Lung (tissue), 12 donors: ENCODE measurements around the gene NOXA1. TPM values are rescaled to one million over a fixed set of nuclear protein-coding genes. Genes with fewer than 3 reads are reported as not detected.
"Not testable (repeated sequence)": the region's sequence is repeated elsewhere in the genome, so short reads cannot be mapped to it uniquely, and the experiment has no call there.

Experiments used
- ATAC-seq: fragments of 200-7000 bp; cut with Tn5 transposase; one replicate; pipeline ENCODE4 v1.9.1; 2020; ENCODE audit warnings: moderate number of reproducible peaks; ENCODE audit not compliant: insufficient read depth, low FRiP score
- DNase-seq, 3 donors: peaks; one replicate each; pipeline ENCODE4 v3.0.0-alpha.2; 2013 to 2017
- H3K27ac ChIP-seq, 2 donors: one replicate each; pipeline ENCODE4 v1.5.1; 2013; ENCODE audit warnings: mild to moderate bottlenecking in 2 of 2, moderate library complexity in 2 of 2, control low read depth in 1 of 2, inconsistent platforms in 1 of 2, low read depth in 1 of 2, low read length in 1 of 2
- H3K27me3 ChIP-seq, 3 donors: one replicate each; pipeline ENCODE4 v1.5.1; 2013; ENCODE audit warnings: low read length in 2 of 3; ENCODE audit not compliant: control insufficient read depth in 3 of 3, insufficient read depth in 3 of 3
- H3K36me3 ChIP-seq, 4 donors: one replicate each; pipeline ENCODE4 v1.5.1; 2013; ENCODE audit warnings: low read length in 4 of 4, mild to moderate bottlenecking in 1 of 4, moderate library complexity in 1 of 4; ENCODE audit not compliant: control insufficient read depth in 4 of 4, insufficient read depth in 4 of 4
- H3K4me1 ChIP-seq, 5 donors: one replicate each; pipeline ENCODE4 v1.5.1; 2013; ENCODE audit warnings: low read length in 5 of 5, mild to moderate bottlenecking in 2 of 5, moderate library complexity in 1 of 5; ENCODE audit not compliant: control insufficient read depth in 5 of 5, insufficient read depth in 5 of 5
- H3K4me3 ChIP-seq: one replicate; pipeline ENCODE4 v1.5.1; 2013; ENCODE audit warnings: mild to moderate bottlenecking, control low read depth, moderate library complexity
- H3K9ac ChIP-seq, 2 donors: one replicate each; pipeline ENCODE4 v1.5.1; 2013; ENCODE audit warnings: low read length in 2 of 2, control low read depth in 1 of 2; ENCODE audit not compliant: insufficient read depth in 1 of 2
- H3K9me3 ChIP-seq, 4 donors: one replicate each; pipeline ENCODE4 v1.5.1; 2013; ENCODE audit warnings: low read length in 3 of 4, mild to moderate bottlenecking in 1 of 4, moderate library complexity in 1 of 4; ENCODE audit not compliant: control insufficient read depth in 4 of 4, insufficient read depth in 3 of 4
- WGBS, 2 donors: extraction: QIAGEN DNeasy Blood & Tissue Kit; methylation state at CpG; one replicate each; pipeline ENCODE4 v1.1.7; 2013; 5-methylcytosine and 5-hydroxymethylcytosine counted together
- polyA plus RNA-seq, 2 donors: library from polyadenylated mRNA; stranded (reverse); fragments of 200-250 nt; gene quantifications; one replicate each; pipeline ENCODE4 v1.2.1, GENCODE V29; 2013
- total RNA-seq, 2 donors: library from RNA; depleted of rRNA in 1 of 2; stranded (reverse); fragments of >200 nt in 1 of 2; gene quantifications; one replicate each; pipeline ENCODE4 v1.2.1, GENCODE V29; 2014 to 2021
- TF ChIP-seq, protein P1 (sequence below): IDR thresholded peaks from 2 replicates; pipeline ENCODE4 v1.5.1; 2012; ENCODE audit warnings: mild to moderate bottlenecking; ENCODE audit errors: control extremely low read depth, extremely low read depth
- donor health status: control.
- donor health status: control.
- donor health status: Bipolar disorder and iron deficiency.
- donor health status: healthy.
- donor health status: DM: yes; HTN: yes; CAD: no.

Gene NOXA1
- total and polyA plus RNA-seq, 4 donors: 2.1 to 11.7 (median 6.6) TPM

DNA sequence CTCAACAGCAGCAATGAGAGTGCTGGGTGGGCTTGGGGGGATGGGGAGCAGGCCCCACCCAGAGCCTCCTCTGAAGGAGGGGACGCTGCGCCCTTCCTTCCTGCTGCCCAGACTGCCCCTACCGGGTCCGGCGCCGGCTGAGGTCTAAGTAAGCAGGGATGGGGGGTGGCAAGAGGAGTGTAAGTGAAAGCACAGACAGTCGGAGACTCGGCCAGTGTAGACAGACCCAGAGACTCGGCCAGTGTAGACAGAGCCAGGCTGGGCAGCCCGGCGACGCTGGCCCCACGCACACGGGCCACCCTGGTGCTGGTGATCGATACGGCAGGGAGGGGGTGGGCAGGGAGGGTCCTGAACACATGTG is 25.4 kb downstream of the NOXA1 start:
- DNase-seq (no peak), ATAC-seq (no peak)
- peaks cover 0 to 10% (median 0%) of the 10 kb centered on the region in 4 donors for H3K36me3 ChIP-seq
- peaks cover 0 to 18% (median 4%) of the 10 kb centered on the region in 5 donors for H3K4me1 ChIP-seq
- TF ChIP-seq, protein P1, sequence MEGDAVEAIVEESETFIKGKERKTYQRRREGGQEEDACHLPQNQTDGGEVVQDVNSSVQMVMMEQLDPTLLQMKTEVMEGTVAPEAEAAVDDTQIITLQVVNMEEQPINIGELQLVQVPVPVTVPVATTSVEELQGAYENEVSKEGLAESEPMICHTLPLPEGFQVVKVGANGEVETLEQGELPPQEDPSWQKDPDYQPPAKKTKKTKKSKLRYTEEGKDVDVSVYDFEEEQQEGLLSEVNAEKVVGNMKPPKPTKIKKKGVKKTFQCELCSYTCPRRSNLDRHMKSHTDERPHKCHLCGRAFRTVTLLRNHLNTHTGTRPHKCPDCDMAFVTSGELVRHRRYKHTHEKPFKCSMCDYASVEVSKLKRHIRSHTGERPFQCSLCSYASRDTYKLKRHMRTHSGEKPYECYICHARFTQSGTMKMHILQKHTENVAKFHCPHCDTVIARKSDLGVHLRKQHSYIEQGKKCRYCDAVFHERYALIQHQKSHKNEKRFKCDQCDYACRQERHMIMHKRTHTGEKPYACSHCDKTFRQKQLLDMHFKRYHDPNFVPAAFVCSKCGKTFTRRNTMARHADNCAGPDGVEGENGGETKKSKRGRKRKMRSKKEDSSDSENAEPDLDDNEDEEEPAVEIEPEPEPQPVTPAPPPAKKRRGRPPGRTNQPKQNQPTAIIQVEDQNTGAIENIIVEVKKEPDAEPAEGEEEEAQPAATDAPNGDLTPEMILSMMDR: no peak
- H3K4me3 ChIP-seq: no peak overlapping the region
- no peaks in the 10 kb centered on the region for H3K27me3 ChIP-seq
- H3K9me3 ChIP-seq: peaks cover 0 to 3% (median 0%) of the 10 kb centered on the region in 4 donors
- no peak overlapping the region for H3K27ac ChIP-seq
- 91 to 93% methylated on average over 16 of the region's 16 CpGs for WGBS, 2 donors
- H3K9ac ChIP-seq: no peak overlapping the region

DNA sequence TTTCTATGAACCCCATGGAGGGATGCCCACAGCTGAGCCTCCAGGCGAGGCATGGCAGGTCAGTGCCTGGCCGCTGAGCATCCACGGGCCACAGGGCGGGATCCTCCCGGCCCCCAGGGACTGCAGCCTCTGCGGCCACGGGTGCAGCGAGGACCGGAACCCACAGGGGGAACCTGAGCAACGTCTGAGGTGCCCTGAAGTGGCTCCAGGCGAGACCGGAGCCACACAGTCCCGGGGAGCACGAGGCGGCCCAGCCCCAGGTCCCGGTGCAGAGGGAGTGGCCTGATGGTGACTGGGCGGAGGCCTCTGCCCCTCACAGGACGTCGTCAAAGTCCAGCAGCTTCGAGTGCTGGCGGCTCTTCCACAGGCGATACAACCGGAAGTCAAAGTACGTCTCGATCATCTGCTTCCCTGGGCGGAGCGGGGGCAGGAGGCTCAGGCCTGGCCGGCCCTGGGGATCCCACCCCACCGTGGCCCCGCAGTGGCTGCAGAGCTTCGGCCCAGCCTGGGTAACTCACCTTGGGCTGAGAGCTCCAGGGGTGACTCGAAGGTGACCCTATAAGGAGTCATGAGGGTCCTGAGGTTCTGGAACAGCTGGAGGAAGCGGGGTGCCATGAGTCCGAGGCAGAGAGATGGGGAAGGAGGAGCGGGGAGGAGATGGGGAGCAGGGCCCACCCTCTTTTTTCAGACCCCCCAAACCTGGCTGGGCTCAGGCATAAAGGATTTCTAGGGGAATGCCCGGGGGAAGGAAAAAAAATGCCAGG is 26.1 kb downstream of the NOXA1 start:
- 89 to 91% methylated on average over 36 of the region's 36 CpGs for WGBS, 2 donors
- TF ChIP-seq, protein P1: no peak
- Histone ChIP-seq H3K4me3 (no peak overlapping the region), H3K36me3 (peaks cover 0 to 10% (median 0%) of the 10 kb centered on the region in 4 donors), H3K27me3 (no peaks in the 10 kb centered on the region), H3K4me1 (peaks cover 0 to 18% (median 5%) of the 10 kb centered on the region in 5 donors), H3K27ac (no peak overlapping the region), H3K9me3 (peaks cover 0 to 3% (median 0%) of the 10 kb centered on the region in 4 donors), H3K9ac (no peak overlapping the region)
- DNase-seq: no peak
- no peak for ATAC-seq

DNA sequence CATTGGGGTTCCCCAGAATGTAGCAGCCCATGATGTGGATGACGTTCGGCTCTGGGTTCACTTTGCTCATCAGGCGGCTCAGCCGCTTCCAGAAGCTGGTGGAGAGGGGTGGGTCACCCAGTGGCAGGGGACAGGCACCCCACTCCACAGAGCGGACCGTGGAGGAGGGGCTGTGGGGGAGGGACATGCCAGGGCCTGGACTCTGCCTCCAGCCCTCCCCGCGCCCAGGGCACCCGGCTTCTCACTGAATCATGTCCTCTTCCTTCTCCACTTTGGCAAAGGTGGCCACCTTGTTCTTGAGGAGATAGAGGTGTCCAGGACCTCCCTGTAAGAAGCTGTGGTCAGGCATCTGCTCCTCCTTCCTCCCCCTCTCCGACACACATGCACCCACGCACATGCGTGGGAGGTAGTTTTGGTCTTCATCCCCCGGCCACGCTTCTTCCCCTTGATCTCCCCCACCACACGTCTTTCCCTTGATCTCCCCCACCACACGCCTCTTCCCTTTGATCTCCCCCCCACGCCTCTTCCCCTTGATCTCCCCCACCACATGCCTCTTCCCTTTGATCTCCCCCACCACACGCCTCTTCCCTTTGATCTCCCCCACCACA is 26.8 kb downstream of the NOXA1 start:
- Histone ChIP-seq H3K4me3 (no peak overlapping the region), H3K9ac (no peak overlapping the region), H3K36me3 (peaks cover 0 to 10% (median 0%) of the 10 kb centered on the region in 4 donors), H3K9me3 (peaks cover 0 to 3% (median 0%) of the 10 kb centered on the region in 4 donors), H3K27me3 (no peaks in the 10 kb centered on the region), H3K27ac (no peak overlapping the region), H3K4me1 (peaks cover 0 to 25% (median 6%) of the 10 kb centered on the region in 5 donors)
- 78 to 84% methylated on average over 18 of the region's 18 CpGs for WGBS, 2 donors
- DNase-seq (no peak), ATAC-seq (no peak)
- TF ChIP-seq, protein P1: no peak

DNA sequence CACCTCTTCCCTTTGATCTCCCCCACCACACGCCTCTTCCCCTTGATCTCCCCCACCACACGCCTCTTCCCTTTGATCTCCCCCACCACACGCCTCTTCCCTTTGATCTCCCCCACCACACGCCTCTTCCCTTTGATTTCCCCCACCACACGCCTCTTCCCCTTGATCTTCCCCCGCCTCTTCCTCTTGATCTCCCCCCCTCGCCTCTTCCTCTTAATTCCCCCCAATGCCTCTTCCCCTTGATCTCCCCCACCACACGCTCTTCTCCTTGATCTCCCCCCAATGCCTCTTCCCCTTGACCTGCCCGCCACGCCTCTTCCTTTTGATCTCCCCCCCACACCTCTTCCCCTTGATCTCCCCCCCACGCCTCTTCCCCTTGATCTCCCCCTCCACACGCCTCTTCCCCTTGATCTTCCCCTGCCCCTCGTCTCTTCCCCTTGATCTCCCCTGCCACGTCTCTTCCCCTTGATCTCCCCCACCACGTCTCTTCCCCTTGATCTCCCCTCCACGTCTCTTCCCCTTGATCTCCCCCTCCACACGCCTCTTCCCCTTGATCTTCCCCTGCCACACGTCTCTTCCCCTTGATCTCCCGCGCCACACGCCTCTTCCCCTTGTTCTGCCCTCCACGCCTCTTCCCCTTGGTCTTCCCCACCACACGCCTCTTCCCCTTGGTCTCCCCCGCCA is 27.5 kb downstream of the NOXA1 start:
- not testable (repeated sequence) for H3K4me3 ChIP-seq, H3K9ac ChIP-seq, H3K27ac ChIP-seq, H3K9me3 ChIP-seq, ATAC-seq, H3K27me3 ChIP-seq, DNase-seq, H3K36me3 ChIP-seq
- 48 to 66% methylated on average over 21 to 22 of the region's 24 CpGs for WGBS, 2 donors
- H3K4me1 ChIP-seq: peaks cover 0 to 26% (median 6%) of the 10 kb centered on the region in 5 donors

DNA sequence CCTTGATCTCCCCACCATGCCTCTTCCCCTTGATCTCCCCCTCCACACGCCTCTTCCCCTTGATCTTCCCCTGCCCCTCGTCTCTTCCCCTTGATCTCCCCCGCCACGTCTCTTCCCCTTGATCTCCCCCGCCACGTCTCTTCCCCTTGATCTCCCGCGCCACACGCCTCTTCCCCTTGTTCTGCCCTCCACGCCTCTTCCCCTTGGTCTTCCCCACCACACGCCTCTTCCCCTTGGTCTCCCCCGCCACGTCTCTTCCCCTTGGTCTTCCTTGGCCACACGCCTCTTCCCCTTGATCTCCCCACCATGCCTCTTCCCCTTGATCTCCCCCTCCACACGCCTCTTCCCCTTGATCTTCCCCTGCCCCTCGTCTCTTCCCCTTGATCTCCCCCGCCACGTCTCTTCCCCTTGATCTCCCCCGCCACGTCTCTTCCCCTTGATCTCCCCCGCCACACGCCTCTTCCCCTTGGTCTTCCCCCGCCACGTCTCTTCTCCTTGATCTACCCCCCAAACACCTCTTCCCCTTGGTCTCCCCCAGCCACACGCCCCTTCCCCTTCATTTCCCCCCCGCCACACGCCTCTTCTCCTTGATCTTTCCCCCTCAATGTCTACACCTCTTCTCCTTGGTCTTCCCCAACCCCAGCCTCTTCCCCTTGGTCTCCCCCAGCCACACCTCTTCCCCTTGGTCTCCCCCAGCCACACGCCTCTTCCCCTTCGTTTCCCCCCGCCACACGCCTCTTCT is 28.2 kb downstream of the NOXA1 start:
- H3K4me3 ChIP-seq, H3K27me3 ChIP-seq, H3K36me3 ChIP-seq, DNase-seq, ATAC-seq, H3K9ac ChIP-seq, H3K9me3 ChIP-seq, H3K27ac ChIP-seq: not testable (repeated sequence)
- 47 to 61% methylated on average over 16 to 21 of the region's 31 CpGs for WGBS, 2 donors
- peaks cover 0 to 26% (median 2%) of the 10 kb centered on the region in 5 donors for H3K4me1 ChIP-seq
